ENCODE results near the gene FOXP1. TPM values are rescaled to one million over a fixed set of nuclear protein-coding genes. Genes with fewer than 3 reads are reported as not detected.
"Not testable (repeated sequence)": the region's sequence is repeated elsewhere in the genome, so short reads cannot be mapped to it uniquely, and the experiment has no call there.

The FOXP1 gene
- total RNA-seq, 1 experiment from 2014 or later, result 2.9 TPM

DNA sequence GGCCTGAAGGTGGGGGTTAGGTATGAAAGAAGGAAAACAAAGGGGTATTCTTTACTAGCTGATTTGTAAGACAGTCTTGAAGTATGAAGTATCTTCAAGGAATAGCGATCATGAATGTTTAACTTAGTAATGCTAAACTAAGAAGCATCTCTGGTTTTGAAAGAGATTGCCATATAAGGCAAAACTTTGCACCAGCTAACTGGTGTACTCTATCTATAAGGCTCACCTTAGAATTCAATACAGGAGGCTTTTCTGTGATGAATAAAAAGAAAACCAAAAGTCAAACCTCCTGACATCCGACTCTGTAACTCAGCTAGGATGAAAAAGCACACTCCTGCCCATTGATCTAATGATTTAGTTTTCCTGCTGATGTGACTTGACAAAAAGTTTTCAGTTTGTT is 54.7 kb downstream of the FOXP1 start:
- POLR2A ChIA-PET, result no interaction called here

DNA sequence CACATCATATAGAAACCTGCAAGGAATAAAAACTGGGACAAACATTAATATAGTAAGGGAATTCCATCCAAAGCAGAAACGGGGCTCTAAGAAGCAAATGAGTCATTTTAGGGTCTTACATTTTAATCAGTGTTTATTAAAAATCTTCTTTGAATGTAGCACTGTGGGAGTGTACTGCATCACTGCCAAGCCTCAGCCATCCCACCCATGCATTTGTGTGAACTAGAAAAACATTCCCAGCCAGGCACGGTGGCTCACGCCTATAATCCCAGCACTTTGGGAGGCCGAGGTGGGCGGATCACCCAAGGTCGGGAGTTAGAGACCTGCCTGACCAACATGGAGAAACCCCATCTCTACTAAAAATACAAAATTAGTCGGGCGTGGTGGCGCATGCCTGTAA is 57.1 kb downstream of the FOXP1 start:
- BruUV-seq (replicated peaks); H3K27ac ChIP-seq (ENCODE audit: low read length); H3K36me3 ChIP-seq (ENCODE audit: control insufficient read depth, insufficient read depth, low read length); H3K4me1 ChIP-seq (ENCODE audit: control insufficient read depth, insufficient read depth, low read length); H3K4me3 ChIP-seq (ENCODE audit: low read depth in 2 of 2, low read length in 2 of 2); H3K27me3 ChIP-seq (ENCODE audit: control insufficient read depth, insufficient read depth, low read length); POLR2A ChIA-PET; H3K9me3 ChIP-seq (ENCODE audit: control insufficient read depth, insufficient read depth, low read depth, low read length); DNase-seq (ENCODE audit: low read depth, low spot score); intact Hi-C loops (cut with micrococcal nuclease; ENCODE audit: unreplicated experiment); ATAC-seq; in situ Hi-C loops (cut with HindIII; ENCODE audit: low pct_unique_long_range_greater_than_20kb, low sequenced_read_pairs); CTCF ChIA-PET: not testable (repeated sequence)

More for the DNA sequence above, 54.7 kb downstream of the FOXP1 start:
- ATAC-seq (no peak), DNase-seq (ENCODE audit: low read depth, low spot score) (no peak)
- Histone ChIP-seq H3K27ac (ENCODE audit: low read length) (no peak overlapping the region), H3K9me3 (ENCODE audit: control insufficient read depth, insufficient read depth, low read depth, low read length) (no peaks in the 10 kb centered on the region), H3K4me3 (ENCODE audit: low read depth in 2 of 2, low read length in 2 of 2) (no peak overlapping the region), H3K27me3 (ENCODE audit: control insufficient read depth, insufficient read depth, low read length) (no peaks in the 10 kb centered on the region), H3K36me3 (ENCODE audit: control insufficient read depth, insufficient read depth, low read length) (no peaks in the 10 kb centered on the region), H3K4me1 (ENCODE audit: control insufficient read depth, insufficient read depth, low read length) (no peaks in the 10 kb centered on the region)
- CTCF ChIA-PET, result no interaction called here
- intact Hi-C loops (cut with micrococcal nuclease; ENCODE audit: unreplicated experiment), result no loop called here
- TF ChIP-seq POLR2AphosphoS5 (IDR thresholded peaks at IDR 0.05; ENCODE audit: low read depth, low read length), result no peak
- TF ChIP-seq CTCF (IDR thresholded peaks at IDR 0.05), result no peak
- TF ChIP-seq TCF7L2 (IDR thresholded peaks at IDR 0.05; ENCODE audit: low read depth, low read length), result no peak
- no peak for TF ChIP-seq REST (IDR thresholded peaks at IDR 0.05; ENCODE audit: insufficient read depth in 1 of 2, low read depth in 2 of 2, low read length in 1 of 2)
- TF ChIP-seq SIN3A (IDR thresholded peaks at IDR 0.05; ENCODE audit: borderline replicate concordance, insufficient read depth, low read depth, low read length), result no peak
- in situ Hi-C loops (cut with HindIII; ENCODE audit: low pct_unique_long_range_greater_than_20kb, low sequenced_read_pairs), result no loop called here
- no TSS peak for BruUV-seq (replicated peaks)

- Histone ChIP-seq H3K9me3 (ENCODE audit: control insufficient read depth, insufficient read depth, low read depth, low read length) (no peaks in the 10 kb centered on the region), H3K27me3 (ENCODE audit: control insufficient read depth, insufficient read depth, low read length) (no peaks in the 10 kb centered on the region), H3K4me1 (ENCODE audit: control insufficient read depth, insufficient read depth, low read length) (no peaks in the 10 kb centered on the region), H3K36me3 (ENCODE audit: control insufficient read depth, insufficient read depth, low read length) (no peaks in the 10 kb centered on the region), H3K4me3 (ENCODE audit: low read depth in 2 of 2, low read length in 2 of 2) (no peak overlapping the region), H3K27ac (ENCODE audit: low read length) (no peak overlapping the region)
- TF ChIP-seq TCF7L2 (IDR thresholded peaks at IDR 0.05; ENCODE audit: low read depth, low read length), result no peak
- no peak for TF ChIP-seq POLR2AphosphoS5 (IDR thresholded peaks at IDR 0.05; ENCODE audit: low read depth, low read length)
- no peak for TF ChIP-seq CTCF (IDR thresholded peaks at IDR 0.05)
- no peak for TF ChIP-seq SIN3A (IDR thresholded peaks at IDR 0.05; ENCODE audit: borderline replicate concordance, insufficient read depth, low read depth, low read length)
- no peak for TF ChIP-seq REST (IDR thresholded peaks at IDR 0.05; ENCODE audit: insufficient read depth in 1 of 2, low read depth in 2 of 2, low read length in 1 of 2)
- in situ Hi-C loops (cut with HindIII; ENCODE audit: low pct_unique_long_range_greater_than_20kb, low sequenced_read_pairs) (no loop called here), intact Hi-C loops (cut with micrococcal nuclease; ENCODE audit: unreplicated experiment) (no loop called here)
- ChIA-PET POLR2A (no interaction called here), CTCF (no interaction called here)
- no TSS peak for BruUV-seq (replicated peaks)
- DNase-seq (ENCODE audit: low read depth, low spot score) (no peak), ATAC-seq (no peak)
Observed at GRCh38 chr3:71525391-71525790, 58.1 kb downstream of the FOXP1 start.

Measured in Panc1 (cell line).